AG04449 (cell line): Measurements from ENCODE around the gene PRC1.

Experiments
- CTCF ChIA-PET: fragments of 350-600 bp; formaldehyde crosslinking; extraction: SDS; loops from one replicate; lab custom pipeline; 2021; ENCODE audit warnings: antibody characterized with exemption; lab: Yijun Ruan, JAX
- POLR2A ChIA-PET: fragments of 400-600, 350-600 bp; formaldehyde crosslinking; extraction: SDS; loops from one replicate; lab custom pipeline; 2020; ENCODE audit warnings: antibody characterized with exemption, inconsistent platforms; lab: Yijun Ruan, JAX
- DNase-seq: peaks from one replicate; pipeline ENCODE4 v3.0.0-alpha.2; 2010; ENCODE audit warnings: low read depth, low spot score
- H3K4me3 ChIP-seq: 2 replicates; pipeline ENCODE4 v1.5.1; 2011; ENCODE audit warnings: low read depth, mild to moderate bottlenecking, control low read depth, low read length
- TF ChIP-seq, protein P1 (sequence below): IDR thresholded peaks from one replicate; pipeline ENCODE4 v1.5.1; 2011; ENCODE audit warnings: mild to moderate bottlenecking, moderate library complexity, low read length, control low read depth, inconsistent platforms; ENCODE audit not compliant: insufficient read depth; ENCODE audit errors: missing control alignments

PRC1 gene

GRCh38 chr15:91031796-91032195, 37.5 kb upstream of the PRC1 start:
- CTCF ChIA-PET = interaction anchor here (0.7 kb wide), 1 partner anchor 134 kb away, joined by 3 read pairs; no protein-coding TSS in a partner anchor
- H3K4me3 ChIP-seq = no peak overlapping the region
- TF ChIP-seq, protein P1, sequence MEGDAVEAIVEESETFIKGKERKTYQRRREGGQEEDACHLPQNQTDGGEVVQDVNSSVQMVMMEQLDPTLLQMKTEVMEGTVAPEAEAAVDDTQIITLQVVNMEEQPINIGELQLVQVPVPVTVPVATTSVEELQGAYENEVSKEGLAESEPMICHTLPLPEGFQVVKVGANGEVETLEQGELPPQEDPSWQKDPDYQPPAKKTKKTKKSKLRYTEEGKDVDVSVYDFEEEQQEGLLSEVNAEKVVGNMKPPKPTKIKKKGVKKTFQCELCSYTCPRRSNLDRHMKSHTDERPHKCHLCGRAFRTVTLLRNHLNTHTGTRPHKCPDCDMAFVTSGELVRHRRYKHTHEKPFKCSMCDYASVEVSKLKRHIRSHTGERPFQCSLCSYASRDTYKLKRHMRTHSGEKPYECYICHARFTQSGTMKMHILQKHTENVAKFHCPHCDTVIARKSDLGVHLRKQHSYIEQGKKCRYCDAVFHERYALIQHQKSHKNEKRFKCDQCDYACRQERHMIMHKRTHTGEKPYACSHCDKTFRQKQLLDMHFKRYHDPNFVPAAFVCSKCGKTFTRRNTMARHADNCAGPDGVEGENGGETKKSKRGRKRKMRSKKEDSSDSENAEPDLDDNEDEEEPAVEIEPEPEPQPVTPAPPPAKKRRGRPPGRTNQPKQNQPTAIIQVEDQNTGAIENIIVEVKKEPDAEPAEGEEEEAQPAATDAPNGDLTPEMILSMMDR = no peak
- POLR2A ChIA-PET = no interaction called here
- no peak for DNase-seq

- CTCF ChIA-PET = interaction anchor here (1.2 to 1.8 kb wide), 3 partner anchors 10 to 71 kb away, joined by 4 to 7 read pairs (median 4); no protein-coding TSS in a partner anchor
- DNase-seq = no peak
- H3K4me3 ChIP-seq = no peak overlapping the region
- POLR2A ChIA-PET = no interaction called here
- TF ChIP-seq, protein P1 = no peak
Observed at GRCh38 chr15:91027677-91028076, 33.3 kb upstream of the PRC1 start.

DNA sequence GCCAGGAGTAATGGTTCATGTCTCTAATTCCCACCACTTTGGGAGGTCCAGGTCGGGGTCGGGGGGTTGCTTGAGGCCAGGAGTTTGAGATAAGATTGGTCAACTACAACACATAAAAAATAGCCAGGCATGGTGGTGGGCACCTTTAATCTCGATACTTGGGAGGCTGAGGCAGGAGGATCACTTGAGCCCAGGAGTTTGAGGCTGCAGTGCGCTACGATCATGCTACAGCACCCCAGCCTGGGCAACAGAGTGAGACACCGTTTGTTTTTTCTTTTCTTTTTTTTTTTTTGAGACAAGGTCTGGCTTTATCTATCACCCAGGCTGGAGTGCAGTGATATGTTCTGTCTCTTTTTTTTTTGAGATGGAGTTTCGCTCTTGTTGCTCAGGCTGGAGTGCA, 29.4 kb upstream of the PRC1 start:
- DNase-seq = no peak
- TF ChIP-seq, protein P1 = no peak
- H3K4me3 ChIP-seq = no peak overlapping the region
- ChIA-PET POLR2A (no interaction called here), CTCF (interaction anchor here (0.6 to 4.7 kb wide), 3 partner anchors 10 to 249 kb away, joined by 3 to 30 read pairs (median 8); no protein-coding TSS in a partner anchor)

- CTCF ChIA-PET = interaction anchor here (1.3 to 4.7 kb wide), 4 partner anchors 11 to 89 kb away, joined by 6 to 30 read pairs (median 7); no protein-coding TSS in a partner anchor
- TF ChIP-seq, protein P1 = no peak
- H3K4me3 ChIP-seq = peak overlapping the region; percentile 99
- DNase-seq = no peak
- POLR2A ChIA-PET = interaction anchor here (0.7 to 1.0 kb wide), 2 partner anchors 10 to 907 kb away, joined by 3 read pairs; no protein-coding TSS in a partner anchor
Observed at GRCh38 chr15:91022832-91023129, 28.4 kb upstream of the PRC1 start.

- peak within 1 kb of the TSS; percentile 99 for H3K4me3 ChIP-seq
- POLR2A ChIA-PET = interaction anchor here (0.7 to 1.0 kb wide), 2 partner anchors 11 to 907 kb away, joined by 3 read pairs; no protein-coding TSS in a partner anchor
Observed at GRCh38 chr15:91022075-91022831, 27.9 kb upstream of the PRC1 start, which contains the start of gene VPS33B. Gene VPS33B (minus strand): TSS chr15:91022594. CDS start chr15:91022249, 345 bp downstream.

More at GRCh38 chr15:91022075-91022831, 27.9 kb upstream of the PRC1 start, which contains the start of gene VPS33B:
- peak; percentile 36 for DNase-seq
- TF ChIP-seq, protein P1 = no peak
- CTCF ChIA-PET = interaction anchor here (1.3 to 4.7 kb wide), 4 partner anchors 11 to 89 kb away, joined by 6 to 30 read pairs (median 7); no protein-coding TSS in a partner anchor
